ENCODE measurements around the gene FAM47A.

The FAM47A gene

GRCh38 chrX:34140816-34141215 is 8.7 kb upstream of the FAM47A start:
- Histone ChIP-seq H3K14ac (ENCODE audit: low read length) (no peak overlapping the region), H3K4me2 (ENCODE audit: insufficient read depth, low read length, poor library complexity, severe bottlenecking) (no peak overlapping the region), H3K27ac (replicated peaks; ENCODE audit: low read length) (no peak overlapping the region), H3K4me3 (ENCODE audit: low read length in 2 of 2) (no peak overlapping the region), H2BK12ac (ENCODE audit: low read length) (no peak overlapping the region), H2BK15ac (ENCODE audit: low read length) (no peak overlapping the region), H2AFZ (ENCODE audit: low read length) (no peak overlapping the region), H3K23ac (ENCODE audit: low read depth, low read length, poor library complexity) (no peak overlapping the region), H3K9me3 (replicated peaks in 1 of 2; ENCODE audit: control insufficient read depth in 2 of 2, insufficient read depth in 1 of 2, low read depth in 1 of 2, low read length in 2 of 2) (no peaks in the 10 kb centered on the region), H3K79me1 (ENCODE audit: low read depth, low read length) (no peaks in the 10 kb centered on the region), H3K9ac (ENCODE audit: low read depth, low read length, poor library complexity) (no peak overlapping the region), H4K91ac (ENCODE audit: low read depth, low read length, poor library complexity) (no peak overlapping the region), H3K4ac (ENCODE audit: low read length) (no peak overlapping the region), H2BK120ac (ENCODE audit: low read depth, low read length) (no peak overlapping the region), H2AK5ac (ENCODE audit: low read depth, low read length) (no peak overlapping the region), H3K4me1 (ENCODE audit: control insufficient read depth in 2 of 2, insufficient read depth in 1 of 2, low read depth in 1 of 2, low read length in 2 of 2) (no peaks in the 10 kb centered on the region), H2BK5ac (ENCODE audit: low read length) (no peak overlapping the region), H3K27me3 (ENCODE audit: control insufficient read depth in 3 of 3, insufficient read depth in 3 of 3, low read depth in 1 of 3, low read length in 3 of 3) (no peaks in the 10 kb centered on the region), H3K36me3 (replicated peaks in 1 of 2; ENCODE audit: control insufficient read depth in 2 of 2, insufficient read depth in 2 of 2, low read length in 2 of 2) (no peaks in the 10 kb centered on the region), H3K18ac (ENCODE audit: low read length) (no peak overlapping the region), H4K8ac (ENCODE audit: low read depth, low read length) (no peak overlapping the region)
- no CpG with 5 or more reads among the region's 1 CpG for WGBS, 2 donors (ENCODE audit: extremely low coverage in 2 of 2, insufficient read length in 2 of 2, insufficient replicate concordance in 1 of 2)
- DNase-seq (ENCODE audit: low spot score) = no peak

- Histone ChIP-seq H2AK5ac (ENCODE audit: low read depth, low read length) (no peak overlapping the region), H3K9me3 (replicated peaks in 1 of 2; ENCODE audit: control insufficient read depth in 2 of 2, insufficient read depth in 1 of 2, low read depth in 1 of 2, low read length in 2 of 2) (no peaks in the 10 kb centered on the region), H3K27me3 (ENCODE audit: control insufficient read depth in 3 of 3, insufficient read depth in 3 of 3, low read depth in 1 of 3, low read length in 3 of 3) (no peaks in the 10 kb centered on the region), H2BK120ac (ENCODE audit: low read depth, low read length) (no peak overlapping the region), H4K8ac (ENCODE audit: low read depth, low read length) (no peak overlapping the region), H3K36me3 (replicated peaks in 1 of 2; ENCODE audit: control insufficient read depth in 2 of 2, insufficient read depth in 2 of 2, low read length in 2 of 2) (no peaks in the 10 kb centered on the region), H2BK12ac (ENCODE audit: low read length) (no peak overlapping the region), H3K4me2 (ENCODE audit: insufficient read depth, low read length, poor library complexity, severe bottlenecking) (no peak overlapping the region), H3K23ac (ENCODE audit: low read depth, low read length, poor library complexity) (no peak overlapping the region), H3K4me3 (ENCODE audit: low read length in 2 of 2) (no peak overlapping the region), H2BK5ac (ENCODE audit: low read length) (no peak overlapping the region), H3K79me1 (ENCODE audit: low read depth, low read length) (no peaks in the 10 kb centered on the region), H3K14ac (ENCODE audit: low read length) (no peak overlapping the region), H3K27ac (replicated peaks; ENCODE audit: low read length) (no peak overlapping the region), H3K4me1 (ENCODE audit: control insufficient read depth in 2 of 2, insufficient read depth in 1 of 2, low read depth in 1 of 2, low read length in 2 of 2) (no peaks in the 10 kb centered on the region), H2BK15ac (ENCODE audit: low read length) (no peak overlapping the region), H4K91ac (ENCODE audit: low read depth, low read length, poor library complexity) (no peak overlapping the region), H3K9ac (ENCODE audit: low read depth, low read length, poor library complexity) (no peak overlapping the region), H2AFZ (ENCODE audit: low read length) (no peak overlapping the region), H3K18ac (ENCODE audit: low read length) (no peak overlapping the region), H3K4ac (ENCODE audit: low read length) (no peak overlapping the region)
- no CpG with 5 or more reads among the region's 41 CpGs for whole genome bisulfite sequencing, 2 donors (ENCODE audit: extremely low coverage in 2 of 2, insufficient read length in 2 of 2, insufficient replicate concordance in 1 of 2)
- no peak for DNase-seq (ENCODE audit: low spot score)
These were observed 952 bp downstream of the FAM47A start for GRCh38 chrX:34130980-34131744.

GRCh38 chrX:34130501-34130900 is 1.6 kb downstream of the FAM47A start:
- Histone ChIP-seq H3K18ac (ENCODE audit: low read length) (no peak overlapping the region), H3K79me1 (ENCODE audit: low read depth, low read length) (no peaks in the 10 kb centered on the region), H3K9ac (ENCODE audit: low read depth, low read length, poor library complexity) (no peak overlapping the region), H3K14ac (ENCODE audit: low read length) (no peak overlapping the region), H2AK5ac (ENCODE audit: low read depth, low read length) (no peak overlapping the region), H3K27me3 (ENCODE audit: control insufficient read depth in 3 of 3, insufficient read depth in 3 of 3, low read depth in 1 of 3, low read length in 3 of 3) (no peaks in the 10 kb centered on the region), H2BK120ac (ENCODE audit: low read depth, low read length) (no peak overlapping the region), H4K91ac (ENCODE audit: low read depth, low read length, poor library complexity) (no peak overlapping the region), H3K4me3 (ENCODE audit: low read length in 2 of 2) (no peak overlapping the region), H2BK5ac (ENCODE audit: low read length) (no peak overlapping the region), H3K23ac (ENCODE audit: low read depth, low read length, poor library complexity) (no peak overlapping the region), H2AFZ (ENCODE audit: low read length) (no peak overlapping the region), H3K4me1 (ENCODE audit: control insufficient read depth in 2 of 2, insufficient read depth in 1 of 2, low read depth in 1 of 2, low read length in 2 of 2) (no peaks in the 10 kb centered on the region), H3K27ac (replicated peaks; ENCODE audit: low read length) (no peak overlapping the region), H2BK15ac (ENCODE audit: low read length) (no peak overlapping the region), H3K36me3 (replicated peaks in 1 of 2; ENCODE audit: control insufficient read depth in 2 of 2, insufficient read depth in 2 of 2, low read length in 2 of 2) (no peaks in the 10 kb centered on the region), H3K4me2 (ENCODE audit: insufficient read depth, low read length, poor library complexity, severe bottlenecking) (no peak overlapping the region), H3K9me3 (replicated peaks in 1 of 2; ENCODE audit: control insufficient read depth in 2 of 2, insufficient read depth in 1 of 2, low read depth in 1 of 2, low read length in 2 of 2) (no peaks in the 10 kb centered on the region), H3K4ac (ENCODE audit: low read length) (no peak overlapping the region), H4K8ac (ENCODE audit: low read depth, low read length) (no peak overlapping the region), H2BK12ac (ENCODE audit: low read length) (no peak overlapping the region)
- DNase-seq (ENCODE audit: low spot score) = no peak
- WGBS, 2 donors (ENCODE audit: extremely low coverage in 2 of 2, insufficient read length in 2 of 2, insufficient replicate concordance in 1 of 2) = no CpG with 5 or more reads among the region's 29 CpGs

DNA sequence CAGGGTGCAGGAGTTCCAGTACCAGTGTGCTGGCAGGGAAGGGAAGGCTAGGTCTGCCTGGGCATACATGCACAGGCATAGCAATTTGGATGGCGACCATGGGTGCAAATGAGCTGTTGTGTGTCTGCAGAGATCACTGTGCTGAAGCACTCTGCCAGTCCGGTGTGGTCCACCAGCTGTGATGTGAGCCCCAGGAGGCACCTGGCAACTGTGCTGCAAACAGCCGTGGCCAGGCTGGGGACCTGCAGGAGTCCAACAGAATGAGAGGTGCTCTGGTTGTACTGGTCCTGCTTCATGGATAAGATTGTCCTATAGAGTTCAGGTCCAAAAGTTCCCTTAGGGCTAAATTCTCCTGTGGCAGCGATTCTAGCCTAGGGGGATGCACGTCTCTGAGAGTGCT is 6.1 kb downstream of the FAM47A start:
- Histone ChIP-seq H3K4me2 (ENCODE audit: insufficient read depth, low read length, poor library complexity, severe bottlenecking) (no peak overlapping the region), H2AFZ (ENCODE audit: low read length) (no peak overlapping the region), H2AK5ac (ENCODE audit: low read depth, low read length) (no peak overlapping the region), H3K14ac (ENCODE audit: low read length) (no peak overlapping the region), H3K27ac (replicated peaks; ENCODE audit: low read length) (no peak overlapping the region), H3K27me3 (ENCODE audit: control insufficient read depth in 3 of 3, insufficient read depth in 3 of 3, low read depth in 1 of 3, low read length in 3 of 3) (no peaks in the 10 kb centered on the region), H3K79me1 (ENCODE audit: low read depth, low read length) (no peaks in the 10 kb centered on the region), H2BK5ac (ENCODE audit: low read length) (no peak overlapping the region), H4K8ac (ENCODE audit: low read depth, low read length) (no peak overlapping the region), H3K9me3 (replicated peaks in 1 of 2; ENCODE audit: control insufficient read depth in 2 of 2, insufficient read depth in 1 of 2, low read depth in 1 of 2, low read length in 2 of 2) (no peaks in the 10 kb centered on the region), H3K4me3 (ENCODE audit: low read length in 2 of 2) (no peak overlapping the region), H3K9ac (ENCODE audit: low read depth, low read length, poor library complexity) (no peak overlapping the region), H2BK15ac (ENCODE audit: low read length) (no peak overlapping the region), H2BK120ac (ENCODE audit: low read depth, low read length) (no peak overlapping the region), H3K4me1 (ENCODE audit: control insufficient read depth in 2 of 2, insufficient read depth in 1 of 2, low read depth in 1 of 2, low read length in 2 of 2) (no peaks in the 10 kb centered on the region), H2BK12ac (ENCODE audit: low read length) (no peak overlapping the region), H4K91ac (ENCODE audit: low read depth, low read length, poor library complexity) (no peak overlapping the region), H3K36me3 (replicated peaks in 1 of 2; ENCODE audit: control insufficient read depth in 2 of 2, insufficient read depth in 2 of 2, low read length in 2 of 2) (no peaks in the 10 kb centered on the region), H3K4ac (ENCODE audit: low read length) (no peak overlapping the region), H3K23ac (ENCODE audit: low read depth, low read length, poor library complexity) (no peak overlapping the region), H3K18ac (ENCODE audit: low read length) (no peak overlapping the region)
- DNase-seq (ENCODE audit: low spot score) = no peak
- WGBS, 2 donors (ENCODE audit: extremely low coverage in 2 of 2, insufficient read length in 2 of 2, insufficient replicate concordance in 1 of 2) = no CpG with 5 or more reads among the region's 5 CpGs

Data from neuronal stem cell (in vitro differentiated cells).